MV-4-11 (cell line): ENCODE measurements around the gene SNX5.
A peak's percentile ranks its signal among the peaks of the same experiment; 100 is the strongest.

Experiments
- DNase-seq: peaks from one replicate; lab custom pipeline; 2025; lab: John Stamatoyannopoulos, UW

The SNX5 gene

DNA sequence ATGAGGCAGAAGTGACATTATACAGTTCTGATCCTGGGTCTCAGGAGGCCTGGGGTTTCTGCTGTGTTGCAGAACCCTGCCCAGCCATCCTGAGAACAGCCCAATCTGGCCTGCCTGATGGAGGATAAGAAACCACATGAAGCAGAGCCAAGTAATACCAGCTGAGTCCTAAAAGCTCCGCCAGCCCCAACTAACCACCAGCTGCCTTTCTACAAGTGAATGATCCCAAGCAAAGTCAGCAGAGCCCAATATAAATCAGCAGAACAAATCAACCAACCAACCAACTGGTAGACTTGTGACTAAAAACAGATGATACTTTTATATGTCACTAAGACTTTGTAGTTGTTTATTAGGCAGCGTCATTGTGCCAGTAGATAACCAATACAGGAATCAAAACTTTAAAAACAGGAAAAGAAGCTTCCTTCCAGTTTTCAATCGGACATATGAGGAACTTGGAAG is 52.1 kb downstream of the SNX5 start:
- peak; percentile 61 for DNase-seq

DNA sequence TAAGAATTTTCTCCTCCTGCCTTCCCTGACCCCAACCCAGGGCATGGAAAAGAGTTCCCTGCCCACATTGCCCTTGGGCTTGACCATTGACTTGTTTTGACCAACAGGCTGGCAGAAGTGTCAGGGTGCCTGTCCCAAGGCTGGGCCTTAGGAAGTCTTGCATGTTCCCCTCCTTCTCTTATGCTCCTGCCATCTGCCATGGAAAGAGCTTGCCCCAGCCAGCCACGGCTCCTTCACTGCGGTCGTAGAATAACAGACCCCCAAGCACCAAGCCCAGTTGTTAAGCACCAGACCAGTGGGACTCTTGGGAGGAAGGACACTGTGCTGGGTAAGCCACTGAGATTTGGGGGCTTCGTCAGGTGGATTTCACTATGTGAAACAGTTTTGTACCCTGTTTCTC is 53.6 kb downstream of the SNX5 start:
- DNase-seq = no peak

DNA sequence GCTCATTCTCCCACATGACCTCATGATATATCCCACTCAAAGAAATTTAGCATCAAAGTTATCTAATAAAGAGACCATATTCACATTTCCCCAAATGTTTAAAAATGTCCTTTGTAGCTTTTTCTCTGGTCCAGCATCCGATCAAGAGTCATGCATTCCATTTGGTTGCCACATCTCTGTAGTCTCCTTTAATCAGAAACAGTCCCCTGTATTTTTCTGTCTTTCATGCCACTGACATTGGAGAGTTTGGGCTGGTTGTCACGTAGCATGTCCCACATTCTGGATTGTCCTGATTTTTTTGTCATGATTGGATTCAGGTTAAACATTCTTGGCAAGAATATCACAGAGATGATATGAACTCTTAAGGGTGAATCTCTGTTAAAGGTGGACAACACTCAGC is 55.7 kb downstream of the SNX5 start:
- DNase-seq = no peak

DNA sequence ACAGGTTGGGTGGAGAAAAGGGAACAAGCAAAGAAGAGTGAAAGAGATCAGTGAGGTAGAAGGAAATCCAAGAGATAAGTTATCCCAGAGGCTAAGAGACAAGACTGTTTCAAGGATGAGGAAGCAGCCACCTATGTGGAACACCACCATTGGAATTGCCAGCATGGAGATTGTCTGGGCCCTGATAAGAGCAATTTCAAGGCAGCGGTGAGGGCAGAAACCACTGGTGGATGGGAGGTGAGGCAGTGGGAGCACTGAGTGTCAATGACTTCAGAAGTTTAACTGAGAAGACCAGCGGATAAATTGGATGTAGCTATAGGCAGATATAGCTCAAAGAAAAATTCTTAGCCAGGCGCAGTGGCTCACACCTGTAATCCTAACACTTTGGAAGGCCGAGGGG is 56.7 kb downstream of the SNX5 start:
- DNase-seq = no peak

DNA sequence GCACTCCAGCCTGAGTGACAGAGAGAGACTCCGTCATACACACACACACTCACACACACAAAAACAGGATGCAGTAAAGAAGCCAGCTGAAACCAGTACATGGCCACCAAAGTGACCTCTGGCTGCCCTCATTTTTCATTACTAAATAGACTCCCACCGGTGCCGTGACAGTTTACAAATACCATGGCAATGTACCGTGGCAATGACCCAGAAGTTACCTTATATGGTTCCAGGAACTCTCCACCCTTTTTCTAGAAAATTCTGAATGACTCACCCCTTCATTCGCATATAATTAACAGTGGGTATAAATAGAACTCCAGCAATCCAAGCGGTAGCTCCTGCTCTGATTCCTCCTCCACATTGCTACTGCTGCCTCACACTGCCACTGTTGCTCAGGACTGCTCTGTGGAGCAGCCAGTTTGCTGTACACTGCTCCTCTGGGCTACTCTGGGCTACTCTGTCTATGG is 57.7 kb downstream of the SNX5 start:
- DNase-seq = peak; percentile 95

DNA sequence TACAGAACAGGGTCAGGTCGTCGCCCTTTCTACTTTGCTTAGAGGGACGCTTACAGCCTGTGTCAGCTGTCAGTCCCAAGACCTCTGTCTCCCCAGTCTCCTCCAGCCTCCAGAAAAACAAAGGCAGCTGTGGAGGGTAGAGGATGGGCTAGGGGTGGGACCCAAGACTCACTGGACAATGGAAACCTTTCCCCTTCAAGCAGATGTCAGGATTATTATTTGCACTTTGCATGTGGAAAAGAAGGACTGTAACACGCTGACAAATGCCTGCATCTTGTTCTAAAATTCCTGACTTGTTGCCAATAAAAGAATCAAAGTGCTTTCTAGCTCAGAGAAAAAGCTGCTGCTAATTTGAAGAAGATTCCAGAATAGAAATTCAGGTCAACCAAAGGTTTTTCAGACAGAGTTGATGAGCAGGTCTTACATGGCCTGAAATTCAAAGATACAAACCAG is 58.7 kb downstream of the SNX5 start:
- DNase-seq = no peak

DNA sequence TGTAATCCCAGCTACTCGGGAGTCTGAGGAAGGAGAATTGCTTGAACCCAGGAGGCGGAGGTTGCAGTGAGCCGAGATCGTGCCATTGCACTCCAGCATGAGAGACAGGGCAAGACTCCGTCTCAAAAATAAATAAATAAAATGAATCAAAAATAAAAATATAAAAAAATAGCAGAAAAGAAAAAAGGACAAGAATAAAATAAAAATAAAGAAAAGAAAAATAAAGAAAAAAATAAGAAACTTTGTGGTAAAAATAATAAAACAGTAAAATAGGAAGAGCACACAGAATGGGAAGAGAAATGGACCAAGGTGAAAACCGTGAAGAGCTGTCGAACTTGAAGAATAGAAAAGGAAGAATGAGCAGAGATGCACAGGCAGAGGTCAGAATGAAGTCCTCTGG is 63.0 kb downstream of the SNX5 start:
- no peak for DNase-seq

DNA sequence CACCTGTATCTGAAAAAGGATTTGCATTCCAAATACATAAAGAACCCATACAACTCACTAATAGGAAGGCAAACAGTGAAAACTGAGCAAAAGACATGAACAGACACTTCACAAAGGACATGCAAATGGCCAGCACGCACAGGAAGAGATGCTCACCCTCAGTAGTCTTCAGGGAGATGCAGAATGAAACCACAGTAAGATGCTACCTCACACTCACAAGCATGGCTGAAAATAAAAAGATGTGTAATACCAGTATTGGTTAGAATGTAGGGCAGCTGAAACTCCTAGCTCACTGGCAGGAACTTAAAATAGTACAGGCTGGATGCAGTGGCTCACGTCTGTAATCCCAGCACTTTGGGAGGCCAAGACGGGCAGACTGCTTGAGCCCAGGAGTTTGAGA is 64.6 kb downstream of the SNX5 start:
- no peak for DNase-seq

DNA sequence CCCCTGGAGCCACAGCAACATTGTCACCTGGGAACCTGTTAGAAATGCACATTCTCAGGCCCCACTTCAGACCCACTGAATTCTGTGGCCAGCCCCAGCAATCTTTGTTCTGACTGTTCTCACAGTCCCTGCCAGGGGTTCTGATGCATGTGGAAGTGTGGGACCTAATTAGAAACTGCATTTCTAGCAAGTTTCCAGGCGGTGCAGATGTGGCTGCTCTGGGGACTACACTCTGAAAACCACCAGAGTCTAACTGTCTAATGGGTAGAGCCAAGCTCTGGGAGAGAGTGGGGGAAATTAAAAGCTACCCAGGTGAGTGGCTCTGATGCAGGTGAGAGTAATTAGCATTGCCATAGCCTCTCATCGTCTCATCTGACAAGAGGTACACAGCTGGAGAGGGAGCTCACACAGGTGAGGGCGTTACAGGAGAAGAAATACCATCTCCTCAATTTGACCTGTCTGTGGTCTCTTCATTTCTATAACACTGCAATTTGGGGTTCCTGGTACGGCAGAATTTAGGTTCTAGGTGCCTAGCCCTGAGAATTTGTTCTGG is 66.0 kb downstream of the SNX5 start:
- DNase-seq = no peak

DNA sequence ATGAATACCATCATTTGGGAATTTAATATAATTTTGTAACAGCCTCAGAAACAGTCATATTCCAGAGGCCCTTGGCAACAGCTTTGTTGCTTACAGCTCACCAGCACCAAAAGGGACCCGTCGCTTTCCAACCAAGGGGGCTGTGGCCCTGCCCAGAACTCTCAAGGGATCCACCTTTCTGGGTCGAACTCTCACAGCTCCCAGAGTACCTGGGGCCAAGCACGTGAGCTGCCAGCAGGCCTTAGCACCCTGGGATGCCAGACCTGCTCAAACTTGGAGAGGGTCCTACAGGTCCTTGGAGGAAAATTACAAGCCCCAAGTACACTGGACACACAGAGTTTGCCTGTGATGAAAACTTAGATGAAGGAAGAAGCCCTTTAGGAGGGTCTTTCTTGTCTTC is 66.6 kb downstream of the SNX5 start:
- DNase-seq = no peak

DNA sequence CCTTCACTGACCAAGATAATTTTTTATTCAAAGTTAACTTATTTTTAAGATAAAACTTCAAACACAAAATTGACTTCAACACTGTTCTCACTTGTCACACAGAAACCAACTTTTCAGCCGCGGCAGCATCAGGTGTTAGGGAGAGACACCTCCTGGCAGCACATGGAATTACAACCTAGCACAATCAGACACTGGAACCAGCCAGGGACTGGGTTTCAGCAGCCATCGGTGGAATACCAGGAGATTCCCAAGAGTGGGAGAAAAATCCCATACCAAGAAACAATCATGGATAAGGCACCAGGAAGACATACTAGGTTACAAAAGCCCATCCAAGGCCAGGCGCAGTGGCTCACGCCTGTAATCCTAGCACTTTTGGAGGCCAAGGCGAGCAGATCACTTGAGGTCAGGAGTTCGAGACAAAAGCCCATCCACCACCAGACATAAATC is 70.0 kb downstream of the SNX5 start:
- DNase-seq = peak; percentile 26

DNA sequence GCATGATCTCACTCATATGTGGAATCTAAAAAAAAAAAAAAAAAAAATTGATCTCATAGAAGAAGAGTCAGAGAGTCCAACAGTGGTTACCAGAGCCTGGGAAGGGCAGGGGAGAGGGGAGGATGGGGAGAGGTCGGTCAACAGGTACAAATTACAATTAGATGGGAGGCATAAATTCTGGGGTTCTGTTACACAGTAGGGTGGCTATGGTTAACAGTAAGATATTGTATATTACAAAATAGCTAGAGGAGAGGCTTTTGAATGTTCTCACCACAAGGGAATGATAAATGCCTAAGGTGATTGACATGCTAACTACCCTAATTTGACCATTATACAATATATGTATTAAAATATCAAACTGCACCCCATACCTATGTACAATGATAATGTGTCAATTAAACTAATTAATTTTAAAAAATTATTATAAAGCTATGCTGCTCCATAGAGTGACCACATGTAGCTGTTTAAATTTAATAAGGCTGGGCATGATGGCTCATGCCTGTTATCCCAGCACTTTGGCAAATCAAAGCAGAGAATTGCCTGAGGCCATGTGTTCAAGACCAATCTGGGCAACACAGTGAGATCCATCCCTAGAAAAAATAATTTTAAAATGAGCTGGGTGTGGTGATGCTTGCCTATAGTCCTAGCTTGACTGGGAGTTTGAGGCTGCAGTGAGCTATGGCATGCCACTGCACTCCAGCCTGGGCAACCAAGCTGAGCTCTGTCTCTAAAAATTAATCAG is 70.9 kb downstream of the SNX5 start:
- no peak for DNase-seq

DNA sequence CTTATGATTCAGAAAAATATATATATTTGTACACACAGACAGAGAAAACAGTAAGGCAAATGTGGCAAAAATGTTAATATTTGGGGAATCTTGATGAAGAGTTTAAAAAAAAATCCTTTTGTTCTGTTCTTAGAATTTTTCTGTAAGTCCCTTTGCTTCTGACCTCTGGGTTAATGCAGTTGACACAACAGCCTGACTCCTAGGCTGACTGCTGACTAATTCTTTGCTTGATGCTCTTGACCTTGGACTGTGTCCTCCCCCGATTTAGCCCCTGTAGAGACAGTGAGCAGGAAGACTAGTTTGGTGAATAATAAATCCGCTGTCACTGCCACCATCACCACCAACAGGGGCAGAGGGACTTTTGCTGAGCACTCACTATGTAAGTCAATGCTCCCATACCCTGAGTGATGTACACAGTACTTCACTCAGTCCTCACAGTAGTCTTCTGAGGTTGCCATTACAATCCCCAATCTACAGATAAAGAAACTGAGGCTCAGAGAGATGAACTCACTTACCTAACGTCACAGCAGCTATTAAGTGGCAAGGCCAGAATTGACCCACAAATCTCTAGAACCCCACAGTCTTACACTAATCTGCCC is 71.7 kb downstream of the SNX5 start:
- DNase-seq = no peak

DNA sequence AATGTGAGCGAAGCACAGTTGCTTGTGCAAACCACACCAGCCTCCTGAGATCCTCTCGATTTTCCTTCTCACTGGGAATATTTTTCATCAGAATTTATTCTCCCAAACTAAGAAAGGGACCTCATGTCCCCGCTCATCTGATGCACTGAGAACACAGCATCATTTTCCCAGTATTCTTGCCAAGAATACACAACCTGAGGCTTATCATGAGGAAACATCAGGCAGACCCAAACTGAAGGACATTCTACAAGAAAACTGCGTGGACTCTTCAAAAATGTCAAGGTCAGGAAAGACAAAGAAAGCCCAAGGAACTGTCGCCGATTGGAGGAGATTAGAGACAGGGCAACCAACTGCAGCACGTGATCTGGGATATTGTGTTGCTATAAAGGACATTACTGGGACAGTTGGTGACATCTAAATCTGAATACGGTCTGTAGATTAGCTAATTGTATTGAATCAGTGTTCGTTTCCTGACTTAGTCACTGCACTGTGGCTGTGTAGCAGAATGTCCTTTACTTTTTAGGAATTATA is 72.3 kb downstream of the SNX5 start:
- no peak for DNase-seq

DNA sequence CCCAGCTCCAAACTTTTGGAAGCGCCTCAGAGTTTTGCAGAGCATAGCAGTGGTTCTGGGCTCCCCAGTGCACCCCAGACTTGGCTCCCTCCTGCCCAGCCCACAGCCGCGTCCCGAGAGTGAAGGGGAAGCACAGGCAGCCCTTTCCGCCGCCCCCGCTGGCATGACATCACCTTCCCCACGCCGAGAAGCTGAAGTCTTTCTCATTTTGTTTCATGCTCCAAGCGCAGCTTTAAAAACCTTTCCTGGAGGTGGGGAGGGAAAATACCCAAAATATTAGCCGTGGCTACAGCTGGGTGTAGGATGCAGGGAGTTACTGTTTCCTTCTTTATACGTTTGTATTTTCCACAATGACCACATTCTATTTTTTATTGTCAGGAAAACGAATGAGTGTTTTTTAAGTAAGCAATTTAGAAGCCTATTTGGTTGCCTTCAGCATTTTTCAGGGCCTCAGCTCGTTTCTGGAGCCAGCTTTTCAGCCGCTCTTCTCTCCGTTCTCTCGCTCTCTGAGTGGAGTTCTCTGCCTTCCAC is 72.9 kb downstream of the SNX5 start:
- no peak for DNase-seq

DNA sequence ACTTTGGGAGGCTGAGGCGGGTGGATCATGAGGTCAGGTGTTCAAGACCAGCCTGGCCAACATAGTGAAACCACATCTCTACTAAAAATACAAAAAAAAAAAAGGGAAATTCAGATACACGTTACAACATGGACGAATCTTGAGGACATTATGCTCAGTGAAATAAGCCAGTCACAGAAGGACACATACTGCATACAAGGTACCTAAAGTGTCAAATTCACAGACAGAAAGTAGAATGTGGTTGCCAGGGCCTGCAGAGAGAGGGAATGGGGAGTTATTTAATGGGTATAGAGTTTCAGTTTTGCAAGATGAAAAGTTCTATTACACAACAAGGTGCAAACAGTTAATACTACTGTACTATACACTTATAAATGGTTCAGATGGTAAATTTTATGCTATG is 75.1 kb downstream of the SNX5 start:
- DNase-seq = peak; percentile 41

DNA sequence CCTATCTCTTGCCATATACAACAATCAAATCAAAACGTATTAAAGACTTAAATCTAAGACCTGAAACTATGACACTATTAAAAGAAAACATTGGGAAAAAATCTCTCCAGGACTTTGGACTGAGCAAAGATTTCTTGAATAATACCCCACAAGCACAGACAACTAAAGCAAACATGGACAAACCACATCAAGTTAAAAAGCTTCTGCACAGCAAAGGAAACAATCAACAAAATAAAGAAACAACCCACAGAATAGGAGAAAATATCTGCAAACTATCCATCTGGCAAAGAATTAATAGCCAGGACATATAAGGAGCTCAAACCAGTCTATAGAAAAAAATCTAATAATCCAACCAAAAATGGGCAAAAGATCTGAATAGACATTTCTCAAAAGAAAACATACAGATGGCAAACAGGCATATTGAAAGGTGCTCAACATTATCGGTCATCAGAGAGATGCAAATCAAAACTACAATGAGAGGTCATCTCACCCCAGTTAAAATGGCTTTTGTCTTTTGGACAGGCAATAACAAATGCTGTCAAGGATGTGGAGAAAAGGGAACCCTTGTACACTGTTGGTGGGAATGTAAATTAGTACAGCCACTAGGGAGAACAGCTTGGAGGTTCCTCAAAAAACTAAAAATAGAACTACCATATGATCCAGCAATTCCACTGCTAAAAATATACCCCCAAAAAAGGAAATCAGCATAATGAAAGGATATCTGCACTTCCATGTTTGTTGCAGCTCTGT is 76.2 kb downstream of the SNX5 start:
- peak; percentile 54 for DNase-seq
